A549 (cell line): ENCODE measurements around the gene DTNB.

ENCODE experiments used
- CHD2 ChIP-seq: fragments of 150-350 bp; IDR thresholded peaks from 2 replicates; pipeline ENCODE4 v1.6.1; 2014; ENCODE audit warnings: low read length; ENCODE audit not compliant: partially characterized antibody
- CTCF ChIP-seq: fragments of >200 bp; sonication (Bioruptor Twin); formaldehyde crosslinking; IDR thresholded peaks from 3 replicates; pipeline ENCODE4 v1.5.1; 2016
- MAZ ChIP-seq: fragments of 150-350 bp; IDR thresholded peaks from 2 replicates; pipeline ENCODE4 v1.6.1; 2014; ENCODE audit warnings: antibody characterized with exemption, low read depth, low read length, borderline replicate concordance
- PHF8 ChIP-seq: fragments of 200-600 bp; sonication (generic); IDR thresholded peaks from 2 replicates; pipeline ENCODE4 v1.6.1; 2016; ENCODE audit warnings: low read depth, mild to moderate bottlenecking, antibody characterized with exemption, moderate library complexity, borderline replicate concordance
- POLR2A ChIP-seq: IDR thresholded peaks from 2 replicates; pipeline ENCODE4 v1.6.1; 2012; ENCODE audit warnings: mild to moderate bottlenecking, low read length

GRCh38 chr2:25684577-25685473 is 11.4 kb upstream of the DTNB start:
- no peak for TF ChIP-seq POLR2A
- TF ChIP-seq CHD2, result no peak
- TF ChIP-seq MAZ, result no peak
- TF ChIP-seq PHF8, result no peak
- TF ChIP-seq CTCF, result no peak
